ENCODE results near the gene ACTRT2. TPM values are rescaled to one million over a fixed set of nuclear protein-coding genes. Genes with fewer than 3 reads are reported as not detected.

ACTRT2 gene
- total and polyA plus RNA-seq, 2 donors (not counting 3 experiments of a cell fraction or from before 2014, with no cell fraction given) = not detected

DNA sequence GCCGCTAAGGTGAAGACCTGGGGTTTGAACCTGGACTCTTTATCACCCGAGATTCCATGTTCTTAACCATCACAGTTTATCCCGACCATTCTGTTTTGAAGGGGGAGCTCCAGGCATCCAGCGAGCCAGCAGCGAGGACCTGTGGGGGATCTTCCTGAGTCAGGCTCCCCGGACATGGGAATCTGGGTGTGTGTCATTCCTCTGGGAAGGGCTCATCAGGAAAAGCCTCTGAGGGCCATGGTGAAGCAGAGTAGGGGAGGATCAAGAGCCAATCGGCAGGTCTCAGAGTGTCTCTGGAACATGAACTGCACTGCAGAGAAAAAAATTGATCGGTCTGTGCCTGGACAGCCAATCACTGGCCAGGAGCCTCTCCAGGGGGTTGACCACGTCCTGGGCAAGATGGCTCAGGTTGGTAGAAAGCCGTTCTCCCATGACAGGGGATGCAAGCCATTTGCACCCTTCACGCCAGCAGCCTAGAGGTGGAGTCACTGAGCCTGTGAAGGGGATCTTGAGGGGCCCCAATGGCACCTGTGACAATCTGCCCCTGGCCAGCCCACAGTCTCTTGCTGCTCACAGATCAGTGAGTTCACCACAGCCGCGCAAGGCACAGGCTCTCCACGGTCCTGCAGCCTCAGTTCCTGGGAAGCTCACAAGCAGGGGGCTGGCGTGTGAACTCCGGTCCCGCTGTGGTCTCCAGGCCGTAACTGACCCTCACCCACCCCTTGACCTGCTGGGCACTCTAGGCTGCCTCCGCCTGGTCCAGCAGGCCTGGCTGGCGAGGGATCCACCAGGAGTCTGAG lies 20.4 kb upstream of the ACTRT2 start:
- Histone ChIP-seq H3K9ac (replicated peaks; ENCODE audit: extremely low read depth, insufficient read depth, low read length) (no peak overlapping the region), H3K27me3 (ENCODE audit: control insufficient read depth in 2 of 2, insufficient read depth in 2 of 2, low read length in 2 of 2) (no peaks in the 10 kb centered on the region), H3K4me3 (replicated peaks in 1 of 3; ENCODE audit: insufficient read depth in 1 of 3, low read depth in 1 of 3, low read length in 3 of 3) (no peak overlapping the region), H3K36me3 (ENCODE audit: control insufficient read depth in 2 of 2, extremely low read depth in 1 of 2, insufficient read depth in 2 of 2, low read length in 2 of 2) (no peaks in the 10 kb centered on the region), H3K79me2 (ENCODE audit: control insufficient read depth, insufficient read depth, low read length) (no peaks in the 10 kb centered on the region), H3K9me3 (replicated peaks; ENCODE audit: control insufficient read depth, insufficient read depth, low read length) (no peaks in the 10 kb centered on the region), H3K9me1 (replicated peaks; ENCODE audit: control insufficient read depth, extremely low read depth, insufficient read depth, low read length) (no peaks in the 10 kb centered on the region), H3K4me2 (ENCODE audit: insufficient read depth, low read length) (no peak overlapping the region), H4K20me1 (replicated peaks; ENCODE audit: control insufficient read depth, extremely low read depth, insufficient read depth, low read length) (no peaks in the 10 kb centered on the region), H2AFZ (ENCODE audit: low read depth, low read length) (no peak overlapping the region), H3K27ac (ENCODE audit: insufficient read depth, low read depth, low read length) (no peak overlapping the region), H3K4me1 (ENCODE audit: control insufficient read depth, extremely low read depth, insufficient read depth, low read length) (no peaks in the 10 kb centered on the region)
- no peak for TF ChIP-seq GATA2 (IDR thresholded peaks at IDR 0.05; ENCODE audit: insufficient read depth, insufficient read length, low read depth, low read length)
- TF ChIP-seq MAX (IDR thresholded peaks at IDR 0.05; ENCODE audit: insufficient read depth, insufficient read length) = no peak
- TF ChIP-seq EZH2 (IDR thresholded peaks at IDR 0.05; ENCODE audit: borderline replicate concordance, low read depth, low read length, severe bottlenecking) = no peak
- no peak for TF ChIP-seq MYC (IDR thresholded peaks at IDR 0.05; ENCODE audit: low read depth, low read length)
- TF ChIP-seq POLR2AphosphoS5 (IDR thresholded peaks at IDR 0.05; ENCODE audit: insufficient read depth, low read depth, low read length) = no peak
- TF ChIP-seq FOS (IDR thresholded peaks at IDR 0.05; ENCODE audit: borderline replicate concordance, insufficient read depth, low read length) = no peak
- TF ChIP-seq CTCF (IDR thresholded peaks at IDR 0.05; ENCODE audit: extremely low read depth in 1 of 2, insufficient read depth in 1 of 2, low read depth in 1 of 2, low read length in 2 of 2) = no peak
- no peak for TF ChIP-seq POLR2A (IDR thresholded peaks at IDR 0.05; ENCODE audit: low read depth, low read length)
- BruUV-seq (replicated peaks) = no TSS peak
- FAIRE-seq (no peak), DNase-seq (ENCODE audit: low read depth, low spot score) (no peak)
- ChIA-PET CTCF (no interaction called here), POLR2A (no interaction called here)
- dilution Hi-C loops (cut with MboI; ENCODE audit: extremely low pct_ligation_motif_present, low sequenced_read_pairs) = no loop called here
- intact Hi-C loops (cut with micrococcal nuclease) = no loop called here

Data from endothelial cell of umbilical vein (primary cell).